Measurements from ENCODE around the gene HMG20A. TPM values are rescaled to one million over a fixed set of nuclear protein-coding genes. Genes with fewer than 3 reads are reported as not detected.

The HMG20A gene
- total RNA-seq, 1 donor from 2014 or later: 26.4 TPM

- no peaks in the 10 kb centered on the region for H3K36me3 ChIP-seq (ENCODE audit: control insufficient read depth, insufficient read depth, low read length)
- no peak for TF ChIP-seq CTCF (IDR thresholded peaks at IDR 0.05; ENCODE audit: insufficient read depth, low read length, poor library complexity, severe bottlenecking)
- no peak for DNase-seq (ENCODE audit: low read depth)
Measured at GRCh38 chr15:77380033-77380432, 40.7 kb upstream of the HMG20A start.

GRCh38 chr15:77384086-77384485 lies 36.6 kb upstream of the HMG20A start:
- no peaks in the 10 kb centered on the region for H3K27me3 ChIP-seq (ENCODE audit: control insufficient read depth, insufficient read depth, low read length)
- no peak overlapping the region for H3K4me3 ChIP-seq (ENCODE audit: low read depth, low read length)
- no peak for DNase-seq (ENCODE audit: low read depth)
- TF ChIP-seq CTCF (IDR thresholded peaks at IDR 0.05; ENCODE audit: insufficient read depth, low read length, poor library complexity, severe bottlenecking): no peak
- H3K36me3 ChIP-seq (ENCODE audit: control insufficient read depth, insufficient read depth, low read length): no peaks in the 10 kb centered on the region

More at GRCh38 chr15:77380033-77380432, 40.7 kb upstream of the HMG20A start:
- no peak overlapping the region for H3K4me3 ChIP-seq (ENCODE audit: low read depth, low read length)
- H3K27me3 ChIP-seq (ENCODE audit: control insufficient read depth, insufficient read depth, low read length): no peaks in the 10 kb centered on the region

GRCh38 chr15:77384589-77385359 lies 35.9 kb upstream of the HMG20A start:
- H3K36me3 ChIP-seq (ENCODE audit: control insufficient read depth, insufficient read depth, low read length): no peaks in the 10 kb centered on the region
- no peak for DNase-seq (ENCODE audit: low read depth)

GRCh38 chr15:77386626-77387025 lies 34.1 kb upstream of the HMG20A start:
- DNase-seq (ENCODE audit: low read depth): no peak
- no peak for TF ChIP-seq CTCF (IDR thresholded peaks at IDR 0.05; ENCODE audit: insufficient read depth, low read length, poor library complexity, severe bottlenecking)

More at GRCh38 chr15:77384589-77385359, 35.9 kb upstream of the HMG20A start:
- no peak for TF ChIP-seq CTCF (IDR thresholded peaks at IDR 0.05; ENCODE audit: insufficient read depth, low read length, poor library complexity, severe bottlenecking)
- Histone ChIP-seq H3K4me3 (ENCODE audit: low read depth, low read length) (no peak overlapping the region), H3K27me3 (ENCODE audit: control insufficient read depth, insufficient read depth, low read length) (no peaks in the 10 kb centered on the region)

GRCh38 chr15:77387365-77388105 lies 33.2 kb upstream of the HMG20A start:
- DNase-seq (ENCODE audit: low read depth): no peak
- H3K4me3 ChIP-seq (ENCODE audit: low read depth, low read length): no peak overlapping the region
- no peaks in the 10 kb centered on the region for H3K27me3 ChIP-seq (ENCODE audit: control insufficient read depth, insufficient read depth, low read length)
- TF ChIP-seq CTCF (IDR thresholded peaks at IDR 0.05; ENCODE audit: insufficient read depth, low read length, poor library complexity, severe bottlenecking): no peak
- H3K36me3 ChIP-seq (ENCODE audit: control insufficient read depth, insufficient read depth, low read length): no peaks in the 10 kb centered on the region

More at GRCh38 chr15:77386626-77387025, 34.1 kb upstream of the HMG20A start:
- H3K27me3 ChIP-seq (ENCODE audit: control insufficient read depth, insufficient read depth, low read length): no peaks in the 10 kb centered on the region
- no peaks in the 10 kb centered on the region for H3K36me3 ChIP-seq (ENCODE audit: control insufficient read depth, insufficient read depth, low read length)
- H3K4me3 ChIP-seq (ENCODE audit: low read depth, low read length): no peak overlapping the region

Data from kidney epithelial cell (primary cell).